ENCODE measurements around the gene ZFP64.
"Not testable (repeated sequence)": the region's sequence is repeated elsewhere in the genome, so short reads cannot be mapped to it uniquely, and the experiment has no call there.

Gene ZFP64

DNA sequence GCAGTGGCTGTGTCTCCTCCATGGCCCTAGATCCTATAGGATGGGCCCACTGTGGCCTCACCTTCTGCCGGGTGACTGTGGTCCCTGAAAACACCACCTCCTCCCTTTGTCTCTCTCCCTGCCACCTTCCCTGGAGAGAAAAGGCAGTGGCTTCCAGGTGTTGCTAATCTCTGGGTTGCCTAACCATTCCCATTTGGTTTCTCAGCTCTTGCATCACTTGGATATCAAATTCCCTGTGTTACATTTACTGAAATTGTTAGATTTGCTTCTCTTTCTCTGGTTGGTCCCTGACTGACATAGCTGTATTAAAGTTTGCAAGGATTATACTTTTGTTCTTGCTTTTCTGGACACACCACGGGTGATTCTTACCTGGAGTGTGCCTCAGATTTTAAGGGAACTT, 9.3 kb upstream of the ZFP64 start:
- DNase-seq: no peak

DNA sequence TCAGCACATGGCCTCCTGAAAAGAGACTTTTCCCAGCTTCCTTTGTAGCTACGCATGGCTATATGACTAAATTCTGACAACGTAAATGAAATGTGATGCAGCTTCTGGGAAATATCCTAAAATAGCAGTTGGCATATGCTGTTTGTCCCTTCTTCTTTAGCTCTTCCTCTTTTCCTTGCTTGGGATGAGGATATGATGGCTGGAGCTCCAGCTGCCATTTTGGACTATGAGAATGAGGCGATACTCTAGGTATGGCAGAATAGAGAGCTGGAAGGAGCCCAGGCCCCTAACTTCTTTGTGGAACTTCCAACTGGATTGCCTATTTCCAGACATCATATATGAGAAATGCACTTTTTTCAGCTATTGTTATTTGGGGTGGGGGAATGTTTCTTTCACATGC, 5.3 kb upstream of the ZFP64 start:
- no peak for DNase-seq

DNA sequence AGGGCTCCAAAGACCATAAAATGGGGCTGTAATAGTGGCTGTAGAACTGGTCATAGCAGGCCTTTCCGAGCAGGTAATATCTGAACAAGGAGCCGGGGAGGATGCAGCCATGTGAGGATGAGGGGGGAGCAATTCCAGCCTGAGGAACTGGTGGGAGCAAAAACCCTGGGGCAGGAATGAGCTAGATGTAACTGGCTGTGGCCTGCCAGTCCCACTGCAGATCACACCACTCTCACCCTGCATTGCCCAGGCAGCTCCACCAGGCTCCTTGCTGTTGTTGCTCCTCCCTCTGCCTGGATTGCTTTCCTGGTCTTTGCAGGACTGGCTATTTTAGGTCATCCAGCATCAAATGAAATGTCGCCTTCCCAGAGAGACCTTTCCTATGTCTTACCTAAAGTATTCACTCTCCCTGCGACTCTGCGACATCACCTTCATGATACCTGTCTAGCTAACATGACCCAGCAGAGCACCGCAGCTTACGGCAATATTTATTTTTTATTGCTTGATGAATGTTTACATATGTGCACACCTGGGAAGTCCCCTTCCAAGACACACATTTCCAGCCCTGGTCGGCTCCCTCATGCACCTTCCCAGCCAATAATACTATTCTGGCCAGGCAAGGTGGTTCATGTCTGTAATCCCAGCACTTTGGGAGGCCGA, 2.4 kb upstream of the ZFP64 start:
- DNase-seq: no peak

DNA sequence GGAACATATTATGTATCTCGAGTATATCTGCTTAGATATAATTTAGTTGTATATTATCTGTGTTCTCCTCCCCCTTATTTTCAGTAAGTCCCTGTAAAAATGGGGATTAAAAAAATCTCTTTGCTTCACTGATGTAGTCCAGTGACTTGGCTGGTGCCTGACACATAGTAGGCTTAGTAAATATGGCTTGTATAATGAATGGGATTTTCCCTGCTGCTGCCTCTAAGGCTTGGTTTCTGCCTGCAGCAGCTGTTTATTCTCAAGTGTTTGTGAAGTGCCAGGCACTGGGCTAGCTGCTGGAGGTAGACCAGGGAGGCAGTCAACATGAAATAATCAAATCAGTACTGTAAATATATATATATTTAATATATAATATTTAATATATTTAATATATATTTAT, 1.6 kb upstream of the ZFP64 start:
- DNase-seq: no peak

DNA sequence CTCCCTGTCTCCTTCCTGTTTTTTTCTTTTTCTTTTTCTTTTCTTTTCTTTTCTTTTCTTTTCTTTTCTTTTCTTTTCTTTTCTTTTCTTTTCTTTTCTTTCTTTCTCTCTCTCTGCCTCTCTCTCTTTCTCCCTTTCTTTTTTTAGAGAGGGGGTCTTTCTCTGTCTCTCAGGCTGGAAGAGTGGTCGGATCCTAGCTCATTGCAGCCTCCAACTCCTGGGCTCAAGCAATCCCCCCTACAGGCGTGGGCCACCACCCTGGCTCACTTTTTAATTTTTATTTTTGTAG, 1.1 kb upstream of the ZFP64 start:
- DNase-seq: not testable (repeated sequence)

DNA sequence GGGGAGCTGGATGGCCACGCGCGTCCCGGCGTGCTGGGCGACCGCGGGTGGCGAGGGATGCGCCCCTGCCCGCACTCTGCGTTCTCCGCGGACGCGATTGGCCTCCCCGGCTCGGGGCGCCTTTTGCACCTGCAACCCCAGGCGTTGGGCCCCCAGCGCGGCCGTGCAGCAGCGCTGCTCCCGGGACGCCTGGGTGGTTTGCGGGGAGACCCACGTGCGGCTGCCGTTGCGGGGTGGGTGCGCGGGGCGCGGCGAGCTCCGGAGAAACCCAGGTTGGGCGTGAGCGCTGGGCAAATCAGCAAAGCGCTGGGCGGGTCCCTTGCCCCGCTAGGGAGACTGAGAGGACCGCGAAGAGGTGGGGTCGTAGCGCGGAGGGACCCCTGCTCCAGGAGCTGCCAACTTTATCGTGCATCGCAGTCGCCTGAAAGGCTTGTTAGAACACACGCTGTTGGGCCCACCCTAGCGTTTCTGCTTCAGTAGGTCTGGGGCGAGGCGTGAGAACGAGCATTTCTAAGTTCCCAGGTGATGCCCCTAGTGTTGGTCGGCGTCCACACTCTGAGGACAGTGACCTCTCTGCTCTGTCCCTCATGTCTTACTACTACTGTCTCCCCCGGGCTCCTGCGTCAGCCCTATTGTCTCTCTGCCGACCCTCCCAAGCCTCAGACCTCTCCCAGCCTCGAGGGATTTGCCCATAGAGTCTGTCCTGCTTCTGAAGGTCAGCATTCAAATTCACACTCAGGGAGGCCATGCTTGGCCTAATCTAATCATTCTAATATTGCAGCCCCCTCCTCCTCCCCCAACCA, 538 bp upstream of the ZFP64 start:
- peak; percentile 69 for DNase-seq

DNA sequence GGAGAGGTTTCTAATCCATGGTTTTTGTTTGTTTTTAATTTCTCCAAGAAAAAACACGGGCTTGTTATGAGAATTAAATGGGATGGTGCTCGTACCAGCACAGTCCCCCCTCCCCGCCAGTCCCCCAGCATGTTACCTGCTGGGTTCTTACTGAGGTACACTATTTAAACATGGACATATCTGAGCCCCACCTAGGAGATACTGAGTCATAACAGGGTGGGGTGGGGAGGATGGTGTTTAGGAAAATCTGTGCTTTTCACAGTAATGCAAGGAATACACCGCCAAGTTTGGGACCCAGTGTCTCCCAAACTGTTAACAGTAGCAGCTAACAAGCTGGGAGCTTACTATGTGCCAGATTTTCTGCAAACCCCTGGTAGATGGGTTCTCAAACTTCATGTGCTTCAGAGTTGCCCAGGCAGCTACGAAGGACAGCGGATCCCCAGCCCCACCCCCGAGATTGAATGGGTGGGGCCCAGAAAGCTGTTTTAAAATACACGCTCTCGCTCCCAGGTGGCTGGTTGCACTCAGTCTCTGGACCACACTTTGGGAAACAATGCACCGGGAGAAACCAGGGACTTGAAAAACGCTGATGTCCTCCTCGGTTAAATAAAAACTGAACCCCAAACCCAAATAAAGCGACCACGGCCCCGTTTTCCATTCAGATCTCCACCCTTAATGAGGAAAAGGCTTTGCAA, 995 bp downstream of the ZFP64 start:
- peak; percentile 53 for DNase-seq

DNA sequence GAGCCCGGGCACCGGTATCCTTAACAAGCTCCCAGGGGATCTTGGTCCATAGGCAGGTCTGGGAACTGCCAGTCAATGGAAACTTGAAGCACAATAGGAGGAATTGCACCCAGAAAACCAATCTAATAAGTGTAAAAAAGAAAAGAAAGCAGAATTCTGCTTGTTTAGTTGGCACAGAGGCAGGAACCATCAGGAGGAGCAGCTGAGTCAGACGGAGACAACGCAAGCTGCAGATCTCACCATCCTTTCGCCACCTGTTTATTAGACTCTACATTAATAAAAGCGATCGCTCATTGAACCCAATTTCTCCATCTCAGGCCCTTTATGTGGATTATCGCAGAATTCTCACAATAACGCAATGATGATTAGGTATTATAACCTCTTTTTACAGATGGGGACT, 9.8 kb downstream of the ZFP64 start:
- DNase-seq: no peak

DNA sequence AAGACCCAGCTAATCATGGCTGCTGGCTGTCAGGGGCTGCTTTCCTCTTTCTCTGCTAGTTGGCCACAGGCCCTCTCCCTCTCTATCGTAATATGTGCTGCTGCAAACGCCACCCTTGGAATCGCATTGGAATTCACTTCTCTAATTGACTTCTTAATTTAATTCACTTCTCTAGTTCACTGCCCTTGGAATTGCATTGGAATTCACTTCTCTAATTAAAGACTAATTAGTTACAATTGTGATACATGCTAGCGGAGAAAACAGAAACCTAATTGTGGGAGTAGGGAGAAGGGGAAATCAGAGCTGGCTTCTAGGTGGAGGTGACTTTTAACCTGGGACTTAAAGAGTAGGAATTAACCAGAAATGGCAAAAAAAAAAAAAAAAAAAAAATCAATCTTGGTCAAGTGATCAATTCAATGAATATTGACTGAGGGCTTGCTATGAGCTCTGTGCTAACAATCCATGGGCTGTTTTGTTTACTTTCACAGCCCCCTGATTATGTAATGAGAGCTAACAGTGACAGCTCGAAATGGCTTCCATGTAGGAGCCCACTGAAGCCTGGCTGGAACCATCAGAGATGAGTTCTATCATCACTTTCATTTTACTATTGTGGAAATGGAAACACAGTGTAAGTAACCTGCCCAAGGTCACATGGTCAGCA, 11.3 kb downstream of the ZFP64 start:
- DNase-seq: no peak

DNA sequence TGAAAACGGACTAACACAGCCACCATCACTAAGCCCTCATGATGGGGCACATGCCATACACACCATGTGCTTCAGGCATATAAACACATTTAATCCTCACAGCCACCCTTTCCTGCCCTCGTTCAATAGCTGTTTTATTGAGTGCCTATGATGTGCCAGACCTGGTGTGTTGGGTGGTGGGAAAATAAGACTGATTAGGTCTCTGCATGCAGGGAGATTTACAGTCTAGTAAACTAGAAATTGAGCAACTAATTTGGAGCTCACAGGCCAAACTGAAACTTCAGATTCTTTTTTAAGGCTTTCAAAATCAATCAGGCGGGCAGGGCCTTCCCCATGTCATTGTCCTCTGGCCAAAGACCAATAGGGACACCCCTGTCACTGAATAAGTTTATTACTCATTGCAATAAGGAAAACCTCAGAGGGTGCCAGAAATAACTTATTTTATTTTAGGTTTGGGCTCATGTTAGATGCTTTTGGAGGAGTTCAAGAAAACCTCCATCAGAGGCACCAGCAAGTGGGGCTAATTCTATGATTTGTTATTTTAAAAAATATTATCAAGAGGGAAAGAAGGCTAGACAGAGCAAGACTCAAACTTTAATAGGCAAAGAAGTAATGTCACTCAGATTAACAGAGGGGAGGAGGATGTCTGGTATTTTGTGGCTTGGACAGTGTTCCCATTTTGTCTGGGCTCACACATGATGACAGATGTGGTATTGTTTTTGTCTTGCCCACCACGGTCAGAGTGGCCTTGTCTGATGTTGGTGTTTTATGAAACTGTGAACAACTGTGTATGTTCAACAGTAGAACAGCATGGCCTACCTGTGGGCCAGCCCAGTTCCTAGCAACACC, 12.0 kb downstream of the ZFP64 start:
- no peak for DNase-seq

DNA sequence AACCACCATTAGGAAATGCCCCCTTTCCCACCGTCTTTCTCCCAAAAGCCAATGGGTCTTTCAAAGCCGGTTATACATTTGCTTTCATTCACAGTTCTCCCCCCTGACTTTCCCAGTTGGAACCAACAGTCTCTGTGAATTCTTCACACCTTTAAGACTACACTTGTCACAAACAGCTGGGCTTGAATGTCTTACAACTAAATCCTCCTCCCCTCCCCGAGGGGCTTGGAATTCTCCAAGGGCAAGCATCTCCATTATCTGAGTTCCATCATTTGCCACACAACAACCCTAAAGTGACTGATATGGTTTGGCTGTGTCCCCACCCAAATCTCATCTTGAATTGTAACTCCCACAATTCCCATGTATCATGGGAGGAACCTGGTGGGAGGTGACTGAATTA, 12.9 kb downstream of the ZFP64 start:
- DNase-seq: no peak

DNA sequence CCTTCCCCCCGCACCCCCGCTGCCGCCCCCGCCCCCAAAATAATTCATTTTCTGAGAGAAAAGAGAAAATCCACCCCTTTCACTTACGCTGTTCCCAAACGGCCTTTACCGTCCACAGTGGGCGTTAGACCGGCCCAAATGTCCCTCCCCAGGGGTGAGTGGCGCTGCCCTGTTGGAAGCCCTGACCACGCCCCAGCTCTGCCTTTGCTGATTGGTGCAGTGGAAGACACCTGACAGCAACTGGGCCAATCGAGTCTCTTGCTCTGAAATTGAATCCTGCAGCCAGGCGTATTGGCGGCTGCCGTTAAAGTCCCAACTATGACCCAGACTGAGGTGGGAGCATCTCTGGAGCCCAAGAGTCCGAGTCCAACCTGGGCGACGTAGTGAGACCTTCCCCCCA, 15.7 kb downstream of the ZFP64 start:
- no peak for DNase-seq

DNA sequence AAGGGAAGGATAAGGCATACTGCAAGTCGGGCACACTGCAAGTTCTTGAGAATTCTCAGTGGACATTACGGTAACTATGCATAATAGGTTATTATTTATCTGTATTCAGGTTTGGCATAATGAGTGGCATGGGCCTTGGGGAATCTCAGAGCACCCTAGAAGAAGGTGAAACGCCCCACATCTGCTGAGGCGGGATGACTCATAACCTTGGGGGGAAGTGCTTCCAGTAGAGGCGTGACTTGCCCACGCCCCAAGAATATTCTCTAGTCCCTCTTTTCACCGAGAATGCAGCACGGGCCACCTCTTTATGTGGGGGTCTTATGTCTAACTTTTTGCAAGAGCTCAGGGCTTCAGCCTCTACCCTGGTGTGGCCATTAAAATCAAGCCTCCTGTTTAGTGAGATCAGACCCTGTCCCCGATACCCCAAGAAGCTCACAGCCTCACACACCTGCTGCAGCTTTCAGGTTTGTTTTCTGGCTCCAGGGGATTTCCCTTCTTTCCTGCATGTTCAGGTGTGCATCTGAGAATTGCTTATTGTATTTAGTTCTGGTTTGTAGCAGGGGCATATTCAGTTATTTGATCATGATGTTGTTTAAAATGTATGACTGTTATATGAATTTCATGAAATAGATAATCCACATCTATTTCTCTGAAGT, 19.1 kb downstream of the ZFP64 start:
- DNase-seq: no peak

DNA sequence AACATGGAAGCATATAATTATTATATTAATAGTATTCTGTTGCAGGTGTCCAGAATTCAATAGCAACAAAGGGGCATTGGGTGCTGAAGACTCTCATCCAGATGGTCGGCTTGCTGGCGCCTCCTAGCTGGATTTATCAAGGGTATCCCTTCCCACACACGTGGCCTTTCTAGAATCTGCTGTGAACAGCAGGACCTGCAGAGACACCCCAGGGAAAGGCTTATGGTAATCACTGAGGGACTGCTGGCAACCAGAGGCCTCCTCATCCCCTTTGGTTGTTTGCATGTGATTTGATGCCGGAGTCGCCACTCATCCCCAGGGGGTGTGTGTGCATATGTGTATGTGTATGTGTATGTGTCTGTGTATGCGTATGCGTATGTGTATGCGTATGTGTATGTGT, 20.6 kb downstream of the ZFP64 start:
- no peak for DNase-seq

DNA sequence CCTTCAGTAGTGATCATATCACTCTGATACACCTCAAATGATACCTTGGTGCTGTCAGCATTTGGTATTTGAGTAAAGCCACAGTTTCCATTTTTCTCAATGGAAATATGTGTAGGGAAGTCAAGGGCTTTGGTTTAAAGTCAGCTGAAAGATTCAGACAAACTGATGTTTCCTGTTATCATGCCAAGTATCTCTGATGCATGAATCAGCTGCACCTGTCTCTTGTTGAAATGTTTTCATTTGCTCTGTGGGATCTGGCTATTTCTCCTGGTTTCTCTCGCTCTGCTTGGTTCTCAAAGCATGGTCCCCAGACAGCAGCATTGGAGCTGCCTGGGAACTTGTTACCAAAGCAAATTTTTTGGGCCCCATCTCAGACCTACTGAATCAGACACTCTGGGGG, 23.5 kb downstream of the ZFP64 start:
- DNase-seq: no peak

DNA sequence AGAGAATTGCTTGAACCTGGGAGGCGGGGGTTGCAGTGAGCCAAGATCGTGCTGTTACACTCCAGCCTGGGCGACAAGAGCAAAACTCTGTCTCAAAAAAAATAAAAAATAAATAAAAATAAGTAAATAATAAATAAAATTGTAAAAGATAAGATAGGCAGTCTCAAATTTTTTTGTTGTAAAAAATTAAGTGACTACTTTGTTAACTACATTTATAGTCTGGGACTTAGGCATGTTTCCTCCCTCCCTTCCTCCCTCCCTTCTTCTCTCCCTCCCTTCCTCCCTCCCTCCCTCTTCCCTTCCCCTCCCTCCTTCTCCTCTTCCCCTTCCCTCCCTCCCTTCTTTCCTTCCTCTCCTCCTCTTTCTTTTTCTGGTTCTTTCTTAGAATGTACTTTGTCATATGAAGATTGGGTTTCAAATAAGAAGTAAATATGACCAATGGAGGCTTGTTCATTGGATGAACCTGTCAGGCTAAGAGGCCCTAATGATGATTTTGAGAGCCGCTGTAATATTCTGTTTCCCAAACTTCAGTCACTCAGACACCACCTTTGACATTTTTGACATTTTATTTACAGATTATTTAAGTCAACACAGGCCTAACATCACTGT, 24.2 kb downstream of the ZFP64 start:
- no peak for DNase-seq

DNA sequence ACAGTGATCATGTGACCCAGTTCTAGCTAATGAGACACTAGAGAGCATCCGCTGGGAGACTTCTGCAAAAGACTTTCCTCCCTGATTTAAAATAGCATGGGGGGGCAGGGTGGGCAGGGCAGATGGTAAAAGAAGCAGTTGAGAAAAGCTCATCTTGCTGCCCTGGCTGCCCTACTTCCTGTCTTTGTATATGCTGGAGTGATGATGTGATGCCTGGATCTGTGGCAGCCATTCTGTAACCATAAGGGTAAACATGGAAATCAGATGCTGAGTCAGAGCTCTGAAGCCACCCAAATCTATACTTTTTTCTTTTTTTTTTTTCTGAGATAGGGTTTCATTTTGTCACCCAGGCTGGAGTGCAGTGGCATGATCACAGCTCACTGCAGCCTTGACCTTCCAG, 25.4 kb downstream of the ZFP64 start:
- no peak for DNase-seq

DNA sequence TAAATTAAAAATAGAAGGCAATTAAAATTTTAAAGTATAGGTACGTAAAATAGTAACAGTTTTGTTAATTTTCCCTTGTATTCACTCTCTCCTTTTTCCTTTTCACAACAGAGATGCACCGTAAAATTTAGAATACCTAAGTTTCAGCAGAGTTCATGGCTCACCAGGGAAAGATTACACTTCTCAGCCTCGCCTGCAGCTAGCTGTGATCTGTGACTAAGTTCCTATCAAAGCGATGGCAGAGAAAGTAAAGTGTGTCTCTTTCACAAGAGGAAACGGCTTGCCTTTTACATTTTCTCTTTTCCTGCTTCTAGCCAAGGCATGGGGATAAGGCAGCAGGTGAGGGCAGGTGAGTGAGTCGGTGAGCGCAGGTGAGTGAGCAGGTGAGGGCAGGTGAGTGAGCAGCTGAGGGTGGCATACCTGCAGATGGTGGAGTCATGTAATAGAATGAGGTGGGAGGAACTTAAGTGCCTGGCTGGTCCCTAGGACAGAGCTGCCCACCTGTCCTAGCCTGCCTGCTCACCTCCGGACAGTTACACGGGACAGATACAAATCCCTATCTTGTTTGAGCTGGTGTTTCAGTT, 30.9 kb downstream of the ZFP64 start:
- DNase-seq: no peak

DNA sequence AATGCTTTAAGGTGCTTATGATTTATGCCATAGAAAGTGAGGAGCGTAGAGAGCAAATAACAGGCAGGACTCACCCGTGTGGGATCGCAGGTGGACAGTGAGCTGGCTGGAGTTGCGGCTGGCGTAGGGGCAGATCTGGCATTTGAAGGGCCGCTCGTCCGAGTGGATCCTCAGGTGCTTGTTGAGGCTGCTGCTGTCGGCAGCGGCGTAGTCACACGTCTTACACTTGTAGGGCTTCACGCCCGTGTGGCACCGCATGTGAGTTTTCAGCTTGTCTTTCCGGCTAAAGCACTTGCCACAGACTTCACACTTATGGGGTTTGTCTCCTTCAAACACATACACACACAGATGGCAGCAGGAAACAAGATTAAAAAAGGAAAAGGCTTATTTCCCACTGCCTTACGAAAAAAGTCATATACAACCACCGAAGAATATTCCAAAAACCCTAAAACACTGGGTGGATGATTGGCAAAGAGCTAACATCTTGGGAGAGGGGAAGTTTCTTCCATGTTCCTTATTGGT, 31.5 kb downstream of the ZFP64 start:
- DNase-seq: no peak

DNA sequence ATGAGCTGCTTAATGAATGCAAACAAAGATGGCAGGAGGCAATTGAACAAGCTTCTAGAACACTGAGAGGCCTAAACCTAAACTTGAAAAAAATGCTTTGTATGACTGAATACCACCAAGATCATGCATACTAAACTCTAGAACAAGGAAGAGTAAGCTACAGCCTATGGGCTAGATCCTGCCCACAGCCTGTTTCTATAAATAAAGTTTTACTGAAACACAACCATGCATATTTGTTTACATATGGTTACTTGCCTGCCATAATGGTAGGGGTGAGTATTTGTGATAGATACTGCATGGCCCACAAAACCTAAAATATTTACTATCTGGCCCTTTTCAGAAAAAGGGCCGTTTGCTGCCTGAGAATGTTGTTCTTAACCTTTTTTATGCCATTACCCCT, 37.0 kb downstream of the ZFP64 start:
- no peak for DNase-seq

DNA sequence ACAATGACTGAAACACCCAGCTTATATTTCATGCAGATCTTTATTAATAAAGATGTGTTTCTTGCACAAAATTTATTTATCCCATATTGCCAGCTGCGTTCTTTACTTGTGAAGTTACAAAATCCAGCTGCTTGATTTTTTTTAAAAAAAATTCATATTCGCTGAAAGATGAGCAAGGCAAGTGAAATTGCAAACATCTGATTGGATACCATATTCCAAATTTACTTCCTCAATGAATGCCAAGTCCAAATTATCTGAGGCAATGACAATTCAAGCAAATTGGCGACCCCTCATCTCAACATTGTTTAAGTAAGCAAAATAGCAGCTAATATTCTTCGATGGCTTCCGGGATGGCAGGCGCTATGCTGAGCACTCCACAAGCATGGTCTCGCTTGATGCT, 37.7 kb downstream of the ZFP64 start:
- no peak for DNase-seq

All from left hindlimb (tissue), 1 donor.